NCI-H1092 (cell line): Measurements from ENCODE around the gene PAX3.
A peak's percentile ranks its signal among the peaks of the same experiment; 100 is the strongest.

Experiments used
- DNase-seq: peaks from one replicate; lab custom pipeline; 2025; lab: John Stamatoyannopoulos, UW

Gene PAX3

GRCh38 chr2:222310747-222311318 is 12.0 kb upstream of the PAX3 start:
- DNase-seq, result no peak

- no peak for DNase-seq
Observed at GRCh38 chr2:222309766-222310165, 11.0 kb upstream of the PAX3 start.

GRCh38 chr2:222309361-222309760 is 10.6 kb upstream of the PAX3 start:
- no peak for DNase-seq

GRCh38 chr2:222307978-222308730 is 9.4 kb upstream of the PAX3 start:
- no peak for DNase-seq

- no peak for DNase-seq
Observed at GRCh38 chr2:222307143-222307756, 8.5 kb upstream of the PAX3 start.

GRCh38 chr2:222306393-222307142 is 7.8 kb upstream of the PAX3 start:
- no peak for DNase-seq

- DNase-seq, result peak; percentile 39
Observed at GRCh38 chr2:222305516-222306392, 7.0 kb upstream of the PAX3 start.

GRCh38 chr2:222304737-222305515 is 6.1 kb upstream of the PAX3 start:
- DNase-seq, result peak; percentile 39

- DNase-seq, result no peak
Observed at GRCh38 chr2:222303828-222304736, 5.3 kb upstream of the PAX3 start.

GRCh38 chr2:222303045-222303827 is 4.4 kb upstream of the PAX3 start:
- DNase-seq, result no peak

GRCh38 chr2:222302178-222303018 is 3.6 kb upstream of the PAX3 start:
- no peak for DNase-seq

- no peak for DNase-seq
Observed at GRCh38 chr2:222301796-222302118, 3.0 kb upstream of the PAX3 start.

GRCh38 chr2:222301053-222301795 is 2.4 kb upstream of the PAX3 start:
- DNase-seq, result no peak

- no peak for DNase-seq
Observed at GRCh38 chr2:222300726-222301052, 1.9 kb upstream of the PAX3 start.

- no peak for DNase-seq
Observed at GRCh38 chr2:222299906-222300725, 1.3 kb upstream of the PAX3 start.

- DNase-seq, result no peak
Observed at GRCh38 chr2:222298001-222298310, 842 bp downstream of the PAX3 start.

- DNase-seq, result no peak
Observed at GRCh38 chr2:222297600-222297935, 1.2 kb downstream of the PAX3 start.
